Mucosa of descending colon (tissue), 3 donors: ENCODE results near the gene DMXL2. TPM values are rescaled to one million over a fixed set of nuclear protein-coding genes. Genes with fewer than 3 reads are reported as not detected.

Experiments used
- ATAC-seq: fragments of 200-7000 bp; cut with Tn5 transposase; one replicate; pipeline ENCODE4 v1.9.1; 2020; ENCODE audit warnings: mild to moderate bottlenecking, moderate library complexity
- DNase-seq, 3 donors: peaks; one replicate each; pipeline ENCODE4 v3.0.0-alpha.2; 2020
- H3K36me3 ChIP-seq: fragments of 200-600 bp; one replicate; pipeline ENCODE4 v1.8.0; 2021; ENCODE audit warnings: low read depth, mild to moderate bottlenecking
- H3K4me1 ChIP-seq: fragments of 200-600 bp; one replicate; pipeline ENCODE4 v1.8.0; 2021; ENCODE audit warnings: low read depth, mild to moderate bottlenecking
- H3K4me3 ChIP-seq: fragments of 200-600 bp; one replicate; pipeline ENCODE4 v1.8.0; 2021; ENCODE audit warnings: mild to moderate bottlenecking
- H3K9me3 ChIP-seq: fragments of 200-600 bp; one replicate; pipeline ENCODE4 v1.8.0; 2021; ENCODE audit warnings: mild to moderate bottlenecking
- intact Hi-C, 2 donors: fragments of 100-400 bp; cut with DNase I in 1 of 2; cut with micrococcal nuclease in 1 of 2; formaldehyde crosslinking; loops; one replicate each; pipeline versions ENCODE4 v1.11.0 to v1.11.1; 2022; cut with DNase I, micrococcal nuclease
- total RNA-seq, 3 donors: library from RNA; stranded (reverse); fragmentation: NEBNext Ultra II Directional in 2 of 3; extraction: Animal tissue kit (Norgen Biotek cat#: 25700) in 2 of 3; gene quantifications; one replicate each; pipeline versions ENCODE4 v1.2.1 to v1.2.4, GENCODE V29; 2021 to 2023
- TF ChIP-seq, protein P1 (sequence below): fragments of 200-600 bp; IDR thresholded peaks from one replicate; pipeline ENCODE4 v1.8.0; 2022; ENCODE audit warnings: antibody characterized with exemption, mild to moderate bottlenecking
- donor health status: DM: no; HTN: no; CAD: no; lungs with moderate emphysema.
- donor health status: DM: no; HTN: no; CAD: no.
- donor health status: DM: no; HTN: yes; CAD: no.

The DMXL2 gene
- total RNA-seq, 3 donors from 2014 or later = 36.5 to 45.5 (median 43.0) TPM

DNA sequence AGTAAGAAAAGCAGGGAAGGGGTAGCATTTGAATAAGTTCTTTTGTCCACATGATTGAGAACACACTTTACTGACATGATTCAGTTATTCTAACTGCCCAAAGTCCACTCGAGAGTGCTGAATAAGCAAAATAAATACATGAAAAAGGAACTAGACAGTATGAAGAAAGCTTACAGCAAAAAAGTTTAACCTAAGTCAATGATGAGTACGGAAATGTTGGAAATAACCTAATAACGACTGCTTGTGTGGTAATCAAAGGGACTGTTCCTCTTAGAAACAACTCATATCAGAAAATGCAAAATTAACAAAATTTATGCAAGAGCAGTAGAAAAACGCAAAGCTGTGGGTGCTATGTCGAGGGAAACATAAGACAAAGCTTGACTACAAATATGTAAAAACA lies 36.6 kb downstream of the DMXL2 start:
- TF ChIP-seq, protein P1, sequence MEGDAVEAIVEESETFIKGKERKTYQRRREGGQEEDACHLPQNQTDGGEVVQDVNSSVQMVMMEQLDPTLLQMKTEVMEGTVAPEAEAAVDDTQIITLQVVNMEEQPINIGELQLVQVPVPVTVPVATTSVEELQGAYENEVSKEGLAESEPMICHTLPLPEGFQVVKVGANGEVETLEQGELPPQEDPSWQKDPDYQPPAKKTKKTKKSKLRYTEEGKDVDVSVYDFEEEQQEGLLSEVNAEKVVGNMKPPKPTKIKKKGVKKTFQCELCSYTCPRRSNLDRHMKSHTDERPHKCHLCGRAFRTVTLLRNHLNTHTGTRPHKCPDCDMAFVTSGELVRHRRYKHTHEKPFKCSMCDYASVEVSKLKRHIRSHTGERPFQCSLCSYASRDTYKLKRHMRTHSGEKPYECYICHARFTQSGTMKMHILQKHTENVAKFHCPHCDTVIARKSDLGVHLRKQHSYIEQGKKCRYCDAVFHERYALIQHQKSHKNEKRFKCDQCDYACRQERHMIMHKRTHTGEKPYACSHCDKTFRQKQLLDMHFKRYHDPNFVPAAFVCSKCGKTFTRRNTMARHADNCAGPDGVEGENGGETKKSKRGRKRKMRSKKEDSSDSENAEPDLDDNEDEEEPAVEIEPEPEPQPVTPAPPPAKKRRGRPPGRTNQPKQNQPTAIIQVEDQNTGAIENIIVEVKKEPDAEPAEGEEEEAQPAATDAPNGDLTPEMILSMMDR = no peak
- intact Hi-C loops = no loop called here
- no peaks in the 10 kb centered on the region for H3K4me1 ChIP-seq
- H3K4me3 ChIP-seq = no peak overlapping the region
- peak; percentile 26 for ATAC-seq
- DNase-seq = no peak
- H3K9me3 ChIP-seq = peaks cover 4% of the 10 kb centered on the region
- H3K36me3 ChIP-seq = no peaks in the 10 kb centered on the region

- Histone ChIP-seq H3K36me3 (no peaks in the 10 kb centered on the region), H3K9me3 (no peaks in the 10 kb centered on the region)
- no peak for ATAC-seq
Measured at GRCh38 chr15:51580982-51581381, 41.6 kb downstream of the DMXL2 start.

GRCh38 chr15:51580385-51580784 lies 42.2 kb downstream of the DMXL2 start:
- no peak overlapping the region for H3K4me3 ChIP-seq
- intact Hi-C loops = no loop called here
- peaks cover 4% of the 10 kb centered on the region for H3K4me1 ChIP-seq
- no peaks in the 10 kb centered on the region for H3K9me3 ChIP-seq
- TF ChIP-seq, protein P1 = no peak
- no peaks in the 10 kb centered on the region for H3K36me3 ChIP-seq
- ATAC-seq = no peak
- DNase-seq = no peak

More at GRCh38 chr15:51580982-51581381, 41.6 kb downstream of the DMXL2 start:
- DNase-seq = no peak
- peaks cover 4% of the 10 kb centered on the region for H3K4me1 ChIP-seq
- H3K4me3 ChIP-seq = no peak overlapping the region
- TF ChIP-seq, protein P1 = no peak
- intact Hi-C loops = no loop called here

- TF ChIP-seq, protein P1 = no peak
- Histone ChIP-seq H3K36me3 (no peaks in the 10 kb centered on the region), H3K4me1 (peaks cover 4% of the 10 kb centered on the region), H3K4me3 (no peak overlapping the region), H3K9me3 (no peaks in the 10 kb centered on the region)
- ATAC-seq (no peak), DNase-seq (no peak)
- intact Hi-C loops = no loop called here
Measured at GRCh38 chr15:51579012-51579411, 43.6 kb downstream of the DMXL2 start.

DNA sequence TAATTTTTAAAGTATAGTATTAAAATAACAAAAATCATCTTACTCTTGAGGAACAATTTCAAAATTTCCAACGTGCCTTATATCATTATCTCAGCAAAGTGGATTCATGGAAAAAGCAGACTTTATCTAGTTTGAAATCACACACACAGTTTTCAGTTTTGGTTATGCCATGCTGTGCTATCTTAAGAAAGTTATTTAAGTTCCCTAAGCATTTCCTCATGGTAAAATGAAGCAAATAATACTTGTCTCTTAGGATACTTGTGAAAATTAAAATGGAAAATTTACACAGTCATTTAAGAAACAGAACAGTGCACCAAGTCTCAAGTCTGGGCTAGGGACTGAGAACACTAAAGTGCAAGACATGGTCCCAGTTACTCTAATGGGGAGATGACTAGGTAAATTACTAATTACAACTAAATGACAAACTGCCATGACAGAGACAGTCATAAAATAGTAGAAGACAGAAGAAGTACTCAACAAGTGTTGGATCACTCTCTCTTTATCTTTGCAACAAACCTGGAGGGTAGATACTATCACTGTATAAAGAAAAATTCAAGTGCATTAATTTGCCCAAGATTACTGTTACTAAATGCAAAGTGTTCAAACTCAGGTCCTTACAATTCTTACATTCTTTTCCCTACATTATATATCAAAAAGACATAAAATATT lies 44.8 kb downstream of the DMXL2 start:
- intact Hi-C loops = no loop called here
- DNase-seq (no peak), ATAC-seq (no peak)
- H3K9me3 ChIP-seq = no peaks in the 10 kb centered on the region
- peaks cover 4% of the 10 kb centered on the region for H3K4me1 ChIP-seq
- H3K36me3 ChIP-seq = no peaks in the 10 kb centered on the region
- TF ChIP-seq, protein P1 = no peak
- no peak overlapping the region for H3K4me3 ChIP-seq
